PC-3 (cell line): ENCODE data around the gene SCGB1D1. TPM values are rescaled to one million over a fixed set of nuclear protein-coding genes. Genes with fewer than 3 reads are reported as not detected.

ENCODE experiments used
- ATAC-seq: fragments of 200-7000 bp; cut with Tn5 transposase; 2 replicates; pipeline ENCODE4 v1.9.1; 2020; ENCODE audit warnings: mild to moderate bottlenecking, moderate library complexity
- BruUV-seq: library from RNA; stranded (reverse); fragments of 400-500 nt; replicated peaks from 2 replicates; lab custom pipeline; 2021; lab: Mats Ljungman, UMichigan
- CTCF ChIA-PET: fragments of 300-600 bp; sonication (Branson Sonifier 250); formaldehyde crosslinking; loops from one replicate; lab custom pipeline; 2022; ENCODE audit warnings: antibody characterized with exemption; lab: Charles Lee
- POLR2A ChIA-PET: fragments of 300-600 bp; sonication (Branson Sonifier 250); formaldehyde crosslinking; loops from one replicate; lab custom pipeline; 2022; ENCODE audit warnings: antibody characterized with exemption; ENCODE audit not compliant: unreplicated experiment; lab: Charles Lee
- DNase-seq: peaks from one replicate; pipeline ENCODE4 v3.0.0-alpha.2; 2015
- H2AFZ ChIP-seq: fragments of 300-600 bp; sonication (generic); 2 replicates; pipeline ENCODE4 v1.6.0; 2016; ENCODE audit warnings: antibody characterized with exemption, low read length
- H3F3A ChIP-seq: fragments of 300-600 bp; sonication (generic); one replicate; pipeline ENCODE4 v1.6.0; 2017; ENCODE audit warnings: antibody characterized with exemption, low read length, control low read depth, mild to moderate bottlenecking; ENCODE audit not compliant: unreplicated experiment
- H3K27ac ChIP-seq: fragments of 300-600 bp; sonication (generic); 2 replicates; pipeline ENCODE4 v1.5.1; 2016; ENCODE audit warnings: mild to moderate bottlenecking, low read length
- H3K27me3 ChIP-seq: fragments of 300-600 bp; sonication (generic); 2 replicates; pipeline ENCODE4 v1.6.1; 2016; ENCODE audit warnings: low read length, mixed read lengths
- H3K36me3 ChIP-seq: fragments of 300-600 bp; sonication (generic); 2 replicates; pipeline ENCODE4 v1.6.1; 2016; ENCODE audit warnings: low read depth, mixed run types, low read length, mixed read lengths
- H3K4me1 ChIP-seq: fragments of 300-600 bp; sonication (generic); 2 replicates; pipeline ENCODE4 v1.5.1; 2016; ENCODE audit warnings: low read length; ENCODE audit not compliant: insufficient read depth
- H3K4me2 ChIP-seq: fragments of 300-600 bp; sonication (generic); 2 replicates; pipeline ENCODE4 v1.6.0; 2016; ENCODE audit warnings: low read length
- H3K4me3 ChIP-seq: fragments of 300-600 bp; sonication (generic); 2 replicates; pipeline ENCODE4 v1.5.1; 2016; ENCODE audit warnings: mild to moderate bottlenecking, low read length, mixed read lengths
- H3K79me2 ChIP-seq: fragments of 300-600 bp; sonication (generic); 2 replicates; pipeline ENCODE4 v1.6.1; 2017; ENCODE audit warnings: low read length, mixed read lengths
- H3K9ac ChIP-seq: fragments of 300-600 bp; sonication (generic); 2 replicates; pipeline ENCODE4 v1.6.0; 2016; ENCODE audit warnings: mild to moderate bottlenecking, low read length
- H3K9me2 ChIP-seq: fragments of 300-600 bp; sonication (generic); replicated peaks from 2 replicates; pipeline ENCODE4 v1.6.1; 2016; ENCODE audit warnings: mixed run types, low read length, mixed read lengths
- H3K9me3 ChIP-seq: fragments of 300-600 bp; sonication (generic); 2 replicates; pipeline ENCODE4 v1.6.1; 2016; ENCODE audit warnings: low read length, mixed read lengths
- H4K20me1 ChIP-seq: fragments of 300-600 bp; sonication (generic); 2 replicates; pipeline ENCODE4 v1.6.1; 2016; ENCODE audit warnings: low read length, mixed read lengths
- CTCF ChIP-seq: fragments of 300-600 bp; sonication (generic); conservative IDR thresholded peaks from 2 replicates; pipeline ENCODE4 v1.5.1; 2017; ENCODE audit warnings: antibody characterized with exemption, low read depth, mild to moderate bottlenecking, low read length
- EZH2 ChIP-seq: fragments of 300-600 bp; sonication (generic); IDR thresholded peaks from one replicate; pipeline ENCODE4 v1.6.1; 2017; ENCODE audit warnings: antibody characterized with exemption, mild to moderate bottlenecking, low read length; ENCODE audit not compliant: unreplicated experiment
- EZH2phosphoT487 ChIP-seq: fragments of 300-600 bp; sonication (generic); IDR thresholded peaks from 2 replicates; pipeline ENCODE4 v1.6.1; 2018; ENCODE audit warnings: mild to moderate bottlenecking, antibody characterized with exemption, low read length, borderline replicate concordance
- intact Hi-C: fragments of 100-400 bp; cut with micrococcal nuclease; formaldehyde crosslinking; loops from 2 replicates; pipeline ENCODE4 v1.9.0; 2023
- total RNA-seq: library from RNA; depleted of rRNA; stranded (reverse); fragments of >200 nt; gene quantifications from 2 replicates; pipeline ENCODE4 v1.2.3, GENCODE V29; 2014

Gene SCGB1D1
- total RNA-seq, 1 experiment from 2014 or later, result not detected

GRCh38 chr11:62149986-62150886 lies 39.8 kb upstream of the SCGB1D1 start:
- TF ChIP-seq CTCF (no peak), EZH2phosphoT487 (no peak), EZH2 (no peak)
- no peak overlapping the region for H2AFZ ChIP-seq
- no peak for ATAC-seq
- H3K79me2 ChIP-seq, result no peaks in the 10 kb centered on the region
- no peaks in the 10 kb centered on the region for H3K27me3 ChIP-seq
- DNase-seq, result no peak
- H3K4me2 ChIP-seq, result no peak overlapping the region
- CTCF ChIA-PET, result no interaction called here
- POLR2A ChIA-PET, result no interaction called here
- intact Hi-C loops, result no loop called here
- no peak overlapping the region for H3K9ac ChIP-seq
- H3K9me3 ChIP-seq, result no peaks in the 10 kb centered on the region
- H3K4me3 ChIP-seq, result no peak overlapping the region
- H3K27ac ChIP-seq, result no peak overlapping the region
- H3K9me2 ChIP-seq, result no peaks in the 10 kb centered on the region
- H3K4me1 ChIP-seq, result no peaks in the 10 kb centered on the region
- peaks cover 55% of the 10 kb centered on the region for H3K36me3 ChIP-seq
- no peaks in the 10 kb centered on the region for H4K20me1 ChIP-seq
- no peaks in the 10 kb centered on the region for H3F3A ChIP-seq
- BruUV-seq, result no TSS peak

GRCh38 chr11:62150887-62151736 lies 38.9 kb upstream of the SCGB1D1 start:
- POLR2A ChIA-PET, result no interaction called here

GRCh38 chr11:62151737-62152102 lies 38.3 kb upstream of the SCGB1D1 start:
- Histone ChIP-seq H3K4me1 (no peaks in the 10 kb centered on the region), H3K36me3 (peaks cover 43% of the 10 kb centered on the region), H3K27ac (no peak overlapping the region), H4K20me1 (no peaks in the 10 kb centered on the region), H3K4me2 (no peak overlapping the region), H3K79me2 (no peaks in the 10 kb centered on the region), H3K9me2 (no peaks in the 10 kb centered on the region), H3F3A (no peaks in the 10 kb centered on the region), H3K9ac (no peak overlapping the region), H3K27me3 (no peaks in the 10 kb centered on the region), H2AFZ (no peak overlapping the region), H3K9me3 (no peaks in the 10 kb centered on the region), H3K4me3 (no peak overlapping the region)
- ChIA-PET POLR2A (no interaction called here), CTCF (no interaction called here)
- ATAC-seq, result no peak
- DNase-seq, result no peak
- BruUV-seq, result no TSS peak
- intact Hi-C loops, result no loop called here
- no peak for TF ChIP-seq EZH2phosphoT487
- no peak for TF ChIP-seq EZH2
- no peak for TF ChIP-seq CTCF

More at GRCh38 chr11:62150887-62151736, 38.9 kb upstream of the SCGB1D1 start:
- H3K9me2 ChIP-seq, result no peaks in the 10 kb centered on the region
- no peaks in the 10 kb centered on the region for H3K9me3 ChIP-seq
- no peaks in the 10 kb centered on the region for H3F3A ChIP-seq
- H3K9ac ChIP-seq, result no peak overlapping the region
- H3K4me3 ChIP-seq, result no peak overlapping the region
- DNase-seq (no peak), ATAC-seq (no peak)
- no peak overlapping the region for H3K4me2 ChIP-seq
- no peak for TF ChIP-seq EZH2phosphoT487
- no peak overlapping the region for H2AFZ ChIP-seq
- intact Hi-C loops, result no loop called here
- H3K4me1 ChIP-seq, result no peaks in the 10 kb centered on the region
- no peaks in the 10 kb centered on the region for H3K79me2 ChIP-seq
- CTCF ChIA-PET, result no interaction called here
- no TSS peak for BruUV-seq
- no peaks in the 10 kb centered on the region for H3K27me3 ChIP-seq
- H4K20me1 ChIP-seq, result no peaks in the 10 kb centered on the region
- H3K36me3 ChIP-seq, result peaks cover 46% of the 10 kb centered on the region
- H3K27ac ChIP-seq, result no peak overlapping the region
